Rectal smooth muscle tissue (tissue), 1 donor: Measurements from ENCODE around the gene WSCD1.

ENCODE experiments used
- H3K27ac ChIP-seq: one replicate; pipeline ENCODE4 v1.7.0; 2013; ENCODE audit warnings: low read depth, low read length, inconsistent platforms
- H3K27me3 ChIP-seq: one replicate; pipeline ENCODE4 v1.7.0; 2013; ENCODE audit warnings: low read length; ENCODE audit not compliant: control insufficient read depth, insufficient read depth
- H3K36me3 ChIP-seq: one replicate; pipeline ENCODE4 v1.7.0; 2013; ENCODE audit warnings: low read length; ENCODE audit not compliant: control insufficient read depth, insufficient read depth
- H3K4me1 ChIP-seq: one replicate; pipeline ENCODE4 v1.7.0; 2013; ENCODE audit warnings: low read length; ENCODE audit not compliant: control insufficient read depth, insufficient read depth
- H3K4me3 ChIP-seq: one replicate; pipeline ENCODE4 v1.7.0; 2013; ENCODE audit warnings: low read length
- H3K9ac ChIP-seq: one replicate; pipeline ENCODE4 v1.7.0; 2013; ENCODE audit warnings: low read length

Gene WSCD1

DNA sequence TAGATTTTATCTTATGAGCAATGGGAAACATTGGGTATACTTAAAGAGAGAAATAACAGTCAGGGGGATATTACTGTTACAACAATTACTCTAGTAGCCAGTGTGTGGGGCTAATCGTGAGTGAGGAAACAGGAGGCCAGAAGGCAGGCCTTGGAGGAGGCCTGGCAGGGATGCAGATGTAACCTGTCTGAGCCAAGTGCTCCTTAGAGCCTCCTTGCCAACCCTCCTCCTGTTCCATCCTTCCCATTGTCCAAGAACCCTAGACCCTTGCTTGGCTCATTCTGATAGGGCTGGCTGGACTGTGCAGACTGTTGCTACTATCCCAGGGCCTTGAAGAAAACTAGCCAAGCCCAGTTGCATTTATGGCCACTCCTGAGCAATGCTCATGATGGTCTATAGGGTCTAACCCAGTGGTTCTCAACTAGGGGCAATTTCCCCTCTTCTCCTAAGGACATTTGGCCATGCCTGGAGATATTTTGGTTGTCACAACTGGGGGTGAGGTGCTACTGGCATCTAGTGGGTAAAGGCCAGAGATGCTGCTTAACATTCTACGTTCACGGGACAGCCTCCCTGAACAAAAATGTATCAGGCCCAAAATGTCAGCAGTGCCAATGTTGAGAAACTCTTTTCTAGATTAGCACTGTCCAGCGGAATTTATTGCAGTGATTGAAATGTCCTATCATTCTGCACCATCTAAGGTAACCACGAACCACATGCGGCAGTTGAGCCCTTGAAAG is 24.4 kb upstream of the WSCD1 start:
- no peaks in the 10 kb centered on the region for H3K27me3 ChIP-seq
- no peak overlapping the region for H3K9ac ChIP-seq
- no peaks in the 10 kb centered on the region for H3K36me3 ChIP-seq
- no peak overlapping the region for H3K4me3 ChIP-seq
- H3K27ac ChIP-seq, result no peak overlapping the region
- H3K4me1 ChIP-seq, result no peaks in the 10 kb centered on the region

DNA sequence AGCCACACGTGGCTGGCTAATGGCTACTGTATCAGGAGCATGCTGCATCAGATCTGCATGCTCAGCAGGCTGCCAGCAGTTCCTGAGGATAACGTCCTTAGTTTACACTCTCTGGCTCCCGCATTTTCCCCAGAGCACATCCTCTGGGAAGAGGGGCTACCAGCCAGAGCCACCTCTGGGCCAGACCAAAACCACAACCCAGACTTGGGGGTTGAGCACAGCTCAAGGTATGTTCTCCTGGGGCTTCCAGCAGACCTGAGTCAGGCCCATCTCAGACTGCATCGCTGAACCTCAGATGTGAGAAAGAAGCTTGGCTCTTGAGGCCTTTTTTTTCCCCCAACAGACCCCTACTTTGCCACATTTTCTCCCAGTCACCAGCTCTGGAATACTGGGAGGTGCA is 23.7 kb upstream of the WSCD1 start:
- H3K4me1 ChIP-seq, result no peaks in the 10 kb centered on the region
- no peak overlapping the region for H3K4me3 ChIP-seq
- no peaks in the 10 kb centered on the region for H3K27me3 ChIP-seq
- no peak overlapping the region for H3K27ac ChIP-seq
- no peak overlapping the region for H3K9ac ChIP-seq
- no peaks in the 10 kb centered on the region for H3K36me3 ChIP-seq

DNA sequence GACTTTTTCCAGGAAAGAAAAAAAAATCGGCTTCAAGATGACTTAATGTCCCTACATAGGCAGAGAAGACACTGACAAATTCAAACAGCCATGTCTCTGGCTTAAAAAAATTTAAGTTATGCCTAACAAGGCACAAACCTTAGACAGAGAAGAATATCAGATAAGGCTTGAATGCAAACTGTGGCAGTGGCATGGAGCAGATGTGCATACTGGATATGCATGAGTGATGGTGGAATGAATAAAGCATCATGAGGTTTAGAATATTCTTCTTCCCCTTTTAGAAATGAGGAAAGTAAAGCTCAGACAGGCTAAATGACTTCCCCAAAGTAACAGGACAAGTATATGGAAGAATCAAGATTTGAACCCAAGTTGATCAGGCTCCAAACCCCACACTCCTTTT is 23.2 kb upstream of the WSCD1 start:
- no peak overlapping the region for H3K27ac ChIP-seq
- no peaks in the 10 kb centered on the region for H3K4me1 ChIP-seq
- H3K36me3 ChIP-seq, result no peaks in the 10 kb centered on the region
- no peaks in the 10 kb centered on the region for H3K27me3 ChIP-seq
- H3K9ac ChIP-seq, result no peak overlapping the region
- H3K4me3 ChIP-seq, result no peak overlapping the region

DNA sequence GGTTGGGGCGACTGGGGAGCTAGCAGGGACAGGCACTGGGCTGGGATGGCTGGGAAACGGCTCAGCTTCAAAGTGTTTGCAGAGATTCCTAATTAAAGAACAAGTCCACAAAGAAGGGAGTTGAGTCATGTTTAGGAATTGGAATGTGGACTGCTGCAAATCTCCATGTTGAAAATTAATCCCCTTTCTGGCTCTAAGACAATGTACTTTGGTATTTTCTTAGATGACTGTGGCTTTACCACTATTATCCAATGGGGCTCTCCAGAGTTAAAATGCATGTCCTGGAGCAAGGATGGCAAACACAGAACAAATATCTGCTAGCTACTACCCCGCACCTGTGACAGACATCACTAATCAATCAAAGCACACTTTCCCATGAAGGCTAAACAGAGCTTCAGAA is 22.2 kb upstream of the WSCD1 start:
- Histone ChIP-seq H3K4me3 (no peak overlapping the region), H3K9ac (no peak overlapping the region), H3K4me1 (no peaks in the 10 kb centered on the region), H3K27ac (no peak overlapping the region), H3K27me3 (no peaks in the 10 kb centered on the region), H3K36me3 (no peaks in the 10 kb centered on the region)

DNA sequence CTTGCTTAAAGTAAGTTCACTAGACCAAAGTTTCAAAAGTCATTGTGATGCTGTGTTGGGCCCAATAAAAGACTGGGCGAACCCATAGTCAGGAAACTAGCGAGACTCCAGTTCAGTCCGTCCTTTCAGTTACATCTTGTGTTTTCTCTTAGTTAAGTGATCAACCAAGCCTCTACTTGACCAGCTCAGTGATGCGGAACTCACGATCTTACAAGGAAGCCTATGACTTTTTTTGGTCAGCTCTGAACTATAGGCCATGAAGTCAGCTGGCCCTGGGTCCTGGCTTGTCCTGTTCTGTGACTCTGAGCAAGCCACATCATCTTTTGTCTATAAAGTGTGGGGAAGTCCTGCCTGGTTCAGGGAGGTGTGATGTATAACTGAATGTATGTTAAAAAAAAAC is 21.7 kb upstream of the WSCD1 start:
- Histone ChIP-seq H3K4me1 (no peaks in the 10 kb centered on the region), H3K9ac (no peak overlapping the region), H3K27me3 (no peaks in the 10 kb centered on the region), H3K36me3 (no peaks in the 10 kb centered on the region), H3K27ac (no peak overlapping the region), H3K4me3 (no peak overlapping the region)

DNA sequence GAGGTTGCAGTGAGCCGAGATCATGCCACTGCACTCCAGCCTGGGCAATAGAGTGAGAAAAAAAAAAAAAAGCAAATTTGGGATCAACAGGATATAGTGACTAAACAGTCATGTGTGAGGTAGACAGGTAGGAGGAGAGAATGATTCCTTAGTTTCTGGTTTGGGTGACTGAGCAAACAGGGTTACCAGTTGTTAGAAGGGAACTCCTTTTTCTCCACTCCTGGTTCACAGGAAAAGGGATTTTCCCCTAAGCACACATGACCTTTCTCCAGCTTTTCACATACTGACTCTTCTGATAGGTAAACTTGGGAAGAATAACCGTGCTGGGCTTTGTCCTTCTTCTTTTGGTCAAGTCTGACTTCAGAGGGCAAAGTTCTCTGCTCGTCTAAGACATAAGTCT is 17.3 kb upstream of the WSCD1 start:
- Histone ChIP-seq H3K4me3 (no peak overlapping the region), H3K9ac (no peak overlapping the region), H3K4me1 (no peaks in the 10 kb centered on the region), H3K36me3 (no peaks in the 10 kb centered on the region), H3K27ac (no peak overlapping the region), H3K27me3 (no peaks in the 10 kb centered on the region)

DNA sequence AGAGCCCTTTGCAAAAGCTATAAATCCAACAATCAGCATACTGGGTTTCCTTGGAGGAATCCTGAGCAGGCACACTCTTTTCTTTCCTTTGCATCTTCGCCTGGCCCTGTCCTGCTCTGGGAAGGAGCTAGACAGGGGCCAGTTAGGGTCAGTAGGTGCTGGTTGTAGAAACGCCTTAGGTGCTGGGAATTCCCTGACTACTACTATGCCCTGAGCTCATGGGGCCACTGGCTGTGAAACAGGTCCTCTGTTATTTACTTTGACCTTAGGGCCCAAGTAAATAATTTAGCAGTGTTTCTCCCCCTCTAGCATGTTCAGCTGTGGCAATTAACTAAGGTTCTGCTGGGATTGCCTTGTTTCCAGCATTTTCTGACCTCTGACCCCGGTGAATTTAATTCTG is 15.8 kb upstream of the WSCD1 start:
- Histone ChIP-seq H3K27me3 (no peaks in the 10 kb centered on the region), H3K4me1 (no peaks in the 10 kb centered on the region), H3K27ac (no peak overlapping the region), H3K36me3 (no peaks in the 10 kb centered on the region), H3K9ac (no peak overlapping the region), H3K4me3 (no peak overlapping the region)

DNA sequence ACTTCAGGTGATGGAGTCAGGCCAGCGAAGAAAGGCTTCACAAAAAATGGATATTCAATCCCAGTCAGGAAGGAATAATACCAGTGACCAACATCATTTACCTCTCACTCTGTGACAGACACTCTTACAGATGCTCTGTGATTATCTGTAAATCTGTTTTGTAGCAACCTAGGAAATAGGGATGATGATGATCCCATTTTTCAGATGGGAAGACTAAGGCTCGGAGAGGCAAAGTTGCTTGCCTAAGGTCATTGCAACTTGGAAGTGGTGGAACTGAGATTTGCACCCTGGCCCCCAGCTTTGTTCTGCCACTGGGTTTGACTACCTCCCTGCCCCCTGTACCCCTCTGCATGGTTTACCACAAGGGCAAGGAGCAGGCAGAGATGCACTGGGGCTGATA is 14.1 kb upstream of the WSCD1 start:
- H3K36me3 ChIP-seq, result no peaks in the 10 kb centered on the region
- no peak overlapping the region for H3K27ac ChIP-seq
- no peak overlapping the region for H3K4me3 ChIP-seq
- no peak overlapping the region for H3K9ac ChIP-seq
- H3K4me1 ChIP-seq, result no peaks in the 10 kb centered on the region
- H3K27me3 ChIP-seq, result no peaks in the 10 kb centered on the region

DNA sequence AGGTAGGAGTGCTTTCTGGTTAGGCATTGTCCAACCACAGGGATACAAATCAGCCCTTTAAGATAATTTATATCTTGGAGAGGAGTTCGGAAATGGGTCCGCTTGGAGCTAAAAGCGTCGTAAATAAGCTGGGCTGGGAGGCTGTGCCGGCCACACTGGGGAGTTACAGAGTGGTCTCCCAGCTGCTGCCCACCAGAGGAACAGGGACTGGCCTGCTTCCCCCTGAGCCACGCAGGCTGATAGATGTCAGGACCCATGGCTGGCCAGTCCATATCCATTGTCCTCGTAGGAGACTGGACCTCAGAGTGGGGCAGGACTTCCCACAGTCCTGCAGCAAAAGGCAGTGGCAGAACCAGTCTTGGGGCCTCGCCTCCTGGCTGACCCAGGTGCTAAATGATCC is 12.6 kb upstream of the WSCD1 start:
- no peaks in the 10 kb centered on the region for H3K27me3 ChIP-seq
- no peak overlapping the region for H3K9ac ChIP-seq
- H3K27ac ChIP-seq, result no peak overlapping the region
- no peaks in the 10 kb centered on the region for H3K36me3 ChIP-seq
- H3K4me3 ChIP-seq, result no peak overlapping the region
- H3K4me1 ChIP-seq, result no peaks in the 10 kb centered on the region

DNA sequence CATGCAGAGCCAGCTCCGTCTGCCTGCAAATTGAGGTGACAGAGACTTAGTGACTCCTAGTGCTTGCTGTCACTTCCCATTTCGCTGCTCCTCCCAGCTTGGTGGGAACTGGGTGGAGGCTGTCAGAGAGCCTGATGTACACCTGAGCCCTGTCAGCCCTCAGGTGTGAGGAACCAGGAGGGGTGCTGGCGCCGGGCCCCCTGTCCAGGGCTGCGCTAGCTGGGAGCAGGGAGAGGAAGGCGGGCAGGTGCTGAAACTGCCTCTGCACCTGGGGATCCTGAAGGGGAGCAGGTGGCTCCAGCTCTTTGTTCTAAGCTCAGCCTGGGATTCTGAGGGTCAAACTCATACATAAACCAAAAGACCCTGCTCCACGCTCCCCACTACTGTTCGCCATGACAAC is 10.8 kb upstream of the WSCD1 start:
- Histone ChIP-seq H3K4me1 (no peaks in the 10 kb centered on the region), H3K4me3 (no peak overlapping the region), H3K27ac (no peak overlapping the region), H3K9ac (no peak overlapping the region), H3K36me3 (no peaks in the 10 kb centered on the region), H3K27me3 (no peaks in the 10 kb centered on the region)

DNA sequence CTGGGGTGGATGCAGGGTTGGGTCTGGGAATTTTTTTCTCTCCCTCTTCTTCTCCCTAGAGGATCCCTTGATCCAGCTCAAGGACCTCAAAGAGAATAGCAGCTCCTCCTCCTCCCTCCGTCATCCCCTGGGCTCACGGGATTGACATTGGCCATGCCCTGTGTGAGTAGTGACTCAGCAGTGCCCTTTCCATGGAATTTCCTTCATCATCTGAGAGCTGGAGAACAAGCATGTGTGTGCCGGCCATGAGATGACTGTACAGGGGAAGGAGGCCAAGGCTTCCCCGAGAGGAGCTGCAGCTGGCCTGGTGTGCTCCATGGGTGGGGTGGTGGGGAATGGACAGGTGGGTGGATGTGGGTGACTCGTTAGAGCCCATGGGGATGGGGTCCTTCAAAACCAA is 8.9 kb upstream of the WSCD1 start:
- Histone ChIP-seq H3K4me1 (no peaks in the 10 kb centered on the region), H3K36me3 (no peaks in the 10 kb centered on the region), H3K27me3 (no peaks in the 10 kb centered on the region), H3K4me3 (no peak overlapping the region), H3K9ac (no peak overlapping the region), H3K27ac (no peak overlapping the region)

DNA sequence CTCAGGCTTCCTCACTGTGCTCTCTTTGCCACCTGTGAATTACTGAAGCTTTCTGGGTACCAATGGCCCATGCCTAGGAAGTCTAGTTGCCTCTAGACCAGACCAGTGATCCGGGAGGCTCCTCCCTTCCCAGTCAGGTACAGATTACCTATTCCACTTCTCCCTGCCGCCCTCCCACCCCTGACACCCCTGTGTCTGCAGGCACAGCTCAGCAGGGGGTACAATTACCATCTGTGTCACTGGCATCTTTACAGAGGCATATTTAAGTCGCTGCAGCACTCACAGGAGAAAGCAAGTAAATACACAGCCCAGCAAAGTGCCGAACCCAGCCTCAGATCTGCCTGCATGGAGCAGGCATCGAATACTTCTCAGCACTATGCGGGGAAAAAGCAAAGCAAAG is 5.3 kb upstream of the WSCD1 start:
- Histone ChIP-seq H3K4me1 (no peaks in the 10 kb centered on the region), H3K4me3 (no peak overlapping the region), H3K9ac (no peak overlapping the region), H3K27me3 (peaks cover 3% of the 10 kb centered on the region), H3K36me3 (no peaks in the 10 kb centered on the region), H3K27ac (no peak overlapping the region)

DNA sequence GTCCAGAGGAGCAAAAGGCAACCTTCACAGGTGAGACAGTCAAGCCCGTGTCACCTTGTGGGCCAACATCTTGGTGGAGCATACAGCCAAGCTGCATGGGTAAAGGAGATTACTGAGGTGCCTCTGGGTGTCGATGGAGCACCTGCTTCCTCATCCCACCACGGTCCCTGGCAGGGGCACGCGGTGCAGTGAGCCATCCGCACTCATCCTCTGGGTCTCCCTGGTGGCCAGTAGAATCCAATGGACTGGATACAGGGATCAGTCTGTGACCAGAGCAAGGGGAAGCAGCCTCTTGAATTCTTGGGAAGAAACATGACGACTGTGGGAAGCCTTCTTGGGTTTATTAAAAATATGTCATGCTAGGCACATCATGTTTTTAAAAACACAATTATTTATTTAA is 4.8 kb upstream of the WSCD1 start:
- Histone ChIP-seq H3K9ac (no peak overlapping the region), H3K27me3 (peaks cover 3% of the 10 kb centered on the region), H3K36me3 (no peaks in the 10 kb centered on the region), H3K4me3 (no peak overlapping the region), H3K4me1 (no peaks in the 10 kb centered on the region), H3K27ac (no peak overlapping the region)
